ENCODE results near the gene MAP3K2.

MAP3K2 gene

GRCh38 chr2:127387655-127388422 lies at the start of gene MAP3K2:
TSS of gene MAP3K2 (minus strand) at chr2:127387975. CDS start at chr2:127343129, 44,846 bp downstream.
- DNase-seq, result peak; percentile 98

GRCh38 chr2:127437056-127437455 lies 49.3 kb upstream of the MAP3K2 start:
- DNase-seq, result no peak

- no peak for DNase-seq
Measured at GRCh38 chr2:127434515-127434914, 46.7 kb upstream of the MAP3K2 start.

- DNase-seq, result no peak
Measured at GRCh38 chr2:127431408-127432023, 43.7 kb upstream of the MAP3K2 start.

GRCh38 chr2:127429844-127430425 lies 42.2 kb upstream of the MAP3K2 start:
- DNase-seq, result no peak

GRCh38 chr2:127429291-127429690 lies 41.5 kb upstream of the MAP3K2 start:
- no peak for DNase-seq

- DNase-seq, result no peak
Measured at GRCh38 chr2:127428815-127429109, 41.0 kb upstream of the MAP3K2 start.

- no peak for DNase-seq
Measured at GRCh38 chr2:127428057-127428814, 40.5 kb upstream of the MAP3K2 start.

GRCh38 chr2:127427376-127428056 lies 39.7 kb upstream of the MAP3K2 start:
- no peak for DNase-seq

- no peak for DNase-seq
Measured at GRCh38 chr2:127426501-127427354, 39.0 kb upstream of the MAP3K2 start.

GRCh38 chr2:127425540-127426490 lies 38.0 kb upstream of the MAP3K2 start:
- no peak for DNase-seq

- no peak for DNase-seq
Measured at GRCh38 chr2:127424598-127425520, 37.1 kb upstream of the MAP3K2 start.

- no peak for DNase-seq
Measured at GRCh38 chr2:127423880-127424279, 36.1 kb upstream of the MAP3K2 start.

GRCh38 chr2:127423478-127423843 lies 35.7 kb upstream of the MAP3K2 start:
- no peak for DNase-seq

GRCh38 chr2:127422559-127423477 lies 35.0 kb upstream of the MAP3K2 start:
- DNase-seq, result no peak

- DNase-seq, result no peak
Measured at GRCh38 chr2:127421871-127422558, 34.2 kb upstream of the MAP3K2 start.

- no peak for DNase-seq
Measured at GRCh38 chr2:127421116-127421800, 33.5 kb upstream of the MAP3K2 start.

Measured in stimulated activated CD4-positive, alpha-beta T cell treated with anti-CD3 and anti-CD28 coated beads, Interleukin-12 subunit alpha, Interleukin-12 subunit beta, amount 100 ng/mL, for 4 hours (primary cell).